Left ventricle myocardium inferior (tissue), 1 donor: Measurements from ENCODE around the gene SECISBP2. TPM values are rescaled to one million over a fixed set of nuclear protein-coding genes. Genes with fewer than 3 reads are reported as not detected.
"Not testable (repeated sequence)": the region's sequence is repeated elsewhere in the genome, so short reads cannot be mapped to it uniquely, and the experiment has no call there.

Experiments used
- DNase-seq: peaks from one replicate; pipeline ENCODE4 v3.0.0-alpha.2; 2020
- H3K27ac ChIP-seq: fragments of 200-600 bp; replicated peaks from 2 replicates; pipeline ENCODE4 v1.8.0; 2021
- H3K27me3 ChIP-seq: fragments of 200-600 bp; 2 replicates; pipeline ENCODE4 v1.8.0; 2021; ENCODE audit warnings: low read depth
- H3K36me3 ChIP-seq: fragments of 200-600 bp; 2 replicates; pipeline ENCODE4 v1.8.0; 2021
- H3K4me1 ChIP-seq: fragments of 200-600 bp; 2 replicates; pipeline ENCODE4 v1.8.0; 2021
- H3K4me3 ChIP-seq: fragments of 200-600 bp; 2 replicates; pipeline ENCODE4 v1.8.0; 2021; ENCODE audit warnings: mild to moderate bottlenecking, moderate library complexity
- H3K9me3 ChIP-seq: fragments of 200-600 bp; replicated peaks from 2 replicates; pipeline ENCODE4 v1.8.0; 2021
- CTCF ChIP-seq: fragments of 200-600 bp; IDR thresholded peaks from 2 replicates; pipeline ENCODE4 v1.8.0; 2021; ENCODE audit warnings: antibody characterized with exemption, mild to moderate bottlenecking, borderline replicate concordance
- intact Hi-C: fragments of 100-400 bp; cut with micrococcal nuclease; formaldehyde crosslinking; loops from one replicate; pipeline ENCODE4 v1.11.0; 2022
- total RNA-seq: library from RNA; stranded (reverse); fragmentation: NEBNext Ultra II Directional; extraction: Animal tissue kit (Norgen Biotek cat#: 25700); gene quantifications from one replicate; pipeline ENCODE4 v1.2.1, GENCODE V29; 2021
- donor health status: DM: no; HTN: yes; CAD: no; lungs with severe emphysema.

Gene SECISBP2
- total RNA-seq, 1 donor from 2014 or later, result 13.8 TPM

GRCh38 chr9:89277454-89277853 is 40.8 kb upstream of the SECISBP2 start:
- DNase-seq, result no peak
- Histone ChIP-seq H3K4me3 (no peak overlapping the region), H3K4me1 (no peaks in the 10 kb centered on the region), H3K36me3 (no peaks in the 10 kb centered on the region), H3K27me3 (no peaks in the 10 kb centered on the region), H3K9me3 (peaks cover 28% of the 10 kb centered on the region), H3K27ac (no peak overlapping the region)
- intact Hi-C loops, result no loop called here
- no peak for TF ChIP-seq CTCF

GRCh38 chr9:89278551-89278950 is 39.7 kb upstream of the SECISBP2 start:
- intact Hi-C loops, result no loop called here
- H3K4me3 ChIP-seq, result no peak overlapping the region

GRCh38 chr9:89278997-89279739 is 39.1 kb upstream of the SECISBP2 start:
- intact Hi-C loops, result no loop called here
- no peak for DNase-seq

More at GRCh38 chr9:89278551-89278950, 39.7 kb upstream of the SECISBP2 start:
- H3K9me3 ChIP-seq, result peaks cover 17% of the 10 kb centered on the region
- DNase-seq, result no peak
- H3K27me3 ChIP-seq, result no peaks in the 10 kb centered on the region
- no peaks in the 10 kb centered on the region for H3K4me1 ChIP-seq
- no peak overlapping the region for H3K27ac ChIP-seq
- no peak for TF ChIP-seq CTCF
- H3K36me3 ChIP-seq, result no peaks in the 10 kb centered on the region

GRCh38 chr9:89281106-89281505 is 37.2 kb upstream of the SECISBP2 start:
- no peak overlapping the region for H3K4me3 ChIP-seq
- H3K9me3 ChIP-seq, result no peaks in the 10 kb centered on the region
- no peak overlapping the region for H3K27ac ChIP-seq
- DNase-seq, result no peak
- no peak for TF ChIP-seq CTCF
- no peaks in the 10 kb centered on the region for H3K27me3 ChIP-seq
- no peaks in the 10 kb centered on the region for H3K36me3 ChIP-seq
- no peaks in the 10 kb centered on the region for H3K4me1 ChIP-seq
- intact Hi-C loops, result no loop called here

More at GRCh38 chr9:89278997-89279739, 39.1 kb upstream of the SECISBP2 start:
- no peak overlapping the region for H3K4me3 ChIP-seq
- no peaks in the 10 kb centered on the region for H3K4me1 ChIP-seq
- no peak overlapping the region for H3K27ac ChIP-seq
- H3K27me3 ChIP-seq, result no peaks in the 10 kb centered on the region
- H3K9me3 ChIP-seq, result peaks cover 11% of the 10 kb centered on the region
- peak; percentile 75 for TF ChIP-seq CTCF
- H3K36me3 ChIP-seq, result no peaks in the 10 kb centered on the region

GRCh38 chr9:89282248-89282968 is 35.9 kb upstream of the SECISBP2 start:
- intact Hi-C loops, result not testable (repeated sequence)

GRCh38 chr9:89284076-89284475 is 34.2 kb upstream of the SECISBP2 start:
- H3K9me3 ChIP-seq, result no peaks in the 10 kb centered on the region
- DNase-seq, result no peak
- TF ChIP-seq CTCF, result no peak
- no peak overlapping the region for H3K27ac ChIP-seq
- no peaks in the 10 kb centered on the region for H3K36me3 ChIP-seq
- intact Hi-C loops, result no loop called here
- no peaks in the 10 kb centered on the region for H3K27me3 ChIP-seq
- no peaks in the 10 kb centered on the region for H3K4me1 ChIP-seq
- no peak overlapping the region for H3K4me3 ChIP-seq

More at GRCh38 chr9:89282248-89282968, 35.9 kb upstream of the SECISBP2 start:
- H3K4me3 ChIP-seq, result peak overlapping the region; percentile 58
- H3K4me1 ChIP-seq, H3K9me3 ChIP-seq, H3K36me3 ChIP-seq, H3K27me3 ChIP-seq, H3K27ac ChIP-seq: not testable (repeated sequence)
- DNase-seq, result peak; percentile 34
